Stimulated activated naive B cell treated with anti-CD40 and anti-IgM and Interleukin-4, amounts not matched to agents 10 μg/mL and 1 μg/mL and 100 μg/mL, for 72 hours (primary cell): Measurements from ENCODE around the gene ABCD1.
"Not testable (repeated sequence)": the region's sequence is repeated elsewhere in the genome, so short reads cannot be mapped to it uniquely, and the experiment has no call there.

Experiments
- ATAC-seq, 2 donors: fragments of 150-1000 bp; cut with Tn5 transposase; replicated peaks; 2 replicates each; pipeline ENCODE4 v1.10.0; 2021; ENCODE audit warnings: moderate library complexity in 1 of 2
- DNase-seq: peaks from one replicate; pipeline ENCODE4 v3.0.0; 2021
- H3K27ac Mint-ChIP-seq: one replicate; pipeline ENCODE4 v1.8.0; 2022; ENCODE audit warnings: mild to moderate bottlenecking, mixed read lengths
- H3K27me3 Mint-ChIP-seq, 2 donors: one replicate each; pipeline ENCODE4 v1.8.0; 2022; ENCODE audit warnings: mixed read lengths in 2 of 2
- H3K36me3 Mint-ChIP-seq, 2 donors: one replicate each; pipeline ENCODE4 v1.8.0; 2022; ENCODE audit warnings: mixed read lengths in 2 of 2, mild to moderate bottlenecking in 1 of 2
- H3K4me1 Mint-ChIP-seq, 2 donors: one replicate each; pipeline ENCODE4 v1.8.0; 2022; ENCODE audit warnings: mixed read lengths in 2 of 2, mild to moderate bottlenecking in 1 of 2
- H3K4me3 Mint-ChIP-seq, 2 donors: one replicate each; pipeline ENCODE4 v1.8.0; 2022; ENCODE audit warnings: mild to moderate bottlenecking in 2 of 2, mixed read lengths in 2 of 2, moderate library complexity in 1 of 2
- H3K9me3 Mint-ChIP-seq, 2 donors: one replicate each; pipeline ENCODE4 v1.8.0; 2022; ENCODE audit warnings: mixed read lengths in 2 of 2, mild to moderate bottlenecking in 1 of 2

Gene ABCD1

DNA sequence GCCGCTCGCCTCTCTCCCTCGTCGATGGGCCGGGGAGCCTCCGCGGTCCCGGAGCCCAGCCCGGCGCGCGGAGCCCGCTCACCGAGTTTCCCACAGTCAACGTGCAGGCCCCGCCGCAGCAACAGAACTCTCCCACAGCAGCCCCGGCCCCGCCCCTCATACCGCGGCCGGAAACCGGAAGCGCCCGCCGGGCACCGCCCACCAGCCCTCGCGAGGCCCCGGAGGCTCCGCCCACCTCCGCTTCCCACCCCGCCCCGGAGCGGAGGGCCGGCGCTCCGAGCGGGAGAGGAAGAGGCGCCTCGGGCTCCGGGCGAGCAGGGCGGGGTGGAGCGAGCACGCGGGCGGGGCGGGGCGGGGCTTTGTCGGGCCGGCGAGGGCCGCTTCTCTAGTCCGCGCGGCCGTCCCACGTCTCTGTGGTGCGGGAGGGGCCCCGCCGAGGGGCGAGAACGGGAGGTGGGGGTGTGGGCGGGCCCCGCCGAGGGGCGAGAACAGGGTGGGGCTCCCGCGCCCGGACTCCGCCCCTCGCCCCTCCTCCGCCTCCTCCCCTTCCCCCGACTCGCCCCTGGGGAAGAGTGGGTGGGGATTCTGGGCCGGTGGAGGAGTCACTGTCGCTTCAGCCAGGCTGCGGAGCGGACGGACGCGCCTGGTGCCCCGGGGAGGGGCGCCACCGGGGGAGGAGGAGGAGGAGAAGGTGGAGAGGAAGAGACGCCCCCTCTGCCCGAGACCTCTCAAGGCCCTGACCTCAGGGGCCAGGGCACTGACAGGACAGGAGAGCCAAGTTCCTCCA is at the start of gene ABCD1, which contains the start of gene BCAP31:
TSS of gene ABCD1 (plus strand) at position 605 of the 787 bp plus-strand sequence. CDS start 411 bp downstream, outside the sequence.
TSS of gene BCAP31 (minus strand) at position 136 of the 787 bp plus-strand sequence. CDS start 1,143 bp downstream, outside the sequence.
- Mint-ChIP-seq H3K4me1 (peaks cover 19 to 34% of the 10 kb centered on the region in 2 donors), H3K36me3 (peaks cover under 1 to 4% of the 10 kb centered on the region in 2 donors), H3K4me3 (peak within 1 kb of the TSS; percentile 89 to 91), H3K27me3 (no peaks in the 10 kb centered on the region), H3K27ac (peak within 1 kb of the TSS; percentile 95), H3K9me3 (no peaks in the 10 kb centered on the region)
- peak; percentile 85 for DNase-seq
- ATAC-seq: peak; percentile 70 to 76

DNA sequence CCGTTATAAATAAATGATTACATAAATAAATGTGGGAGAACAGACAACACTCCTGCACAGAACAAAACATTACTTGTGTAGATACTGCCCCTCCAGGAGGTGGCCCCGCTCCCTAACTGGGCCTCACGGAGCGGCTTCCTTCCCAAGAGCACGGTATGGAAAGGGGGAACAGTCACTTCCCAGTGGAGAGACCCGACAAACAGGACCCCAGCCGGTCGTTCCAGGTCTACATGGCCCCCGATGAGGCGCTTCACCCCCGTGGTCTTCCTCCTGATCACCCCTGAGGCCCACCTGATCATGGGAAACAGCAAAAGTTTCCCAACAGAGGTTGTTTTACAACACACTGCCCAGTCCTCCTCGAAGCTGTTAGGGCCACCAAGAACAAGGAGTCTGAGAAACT is 43.5 kb upstream of the ABCD1 start:
- H3K36me3 Mint-ChIP-seq: no peaks in the 10 kb centered on the region
- no peak overlapping the region for H3K4me3 Mint-ChIP-seq
- DNase-seq: no peak
- peaks cover 0 to 4% of the 10 kb centered on the region in 2 donors for H3K9me3 Mint-ChIP-seq
- H3K27me3 Mint-ChIP-seq: peaks cover 20 to 24% of the 10 kb centered on the region in 2 donors
- H3K4me1 Mint-ChIP-seq: peaks cover 0 to under 1% of the 10 kb centered on the region in 2 donors
- H3K27ac Mint-ChIP-seq: no peak overlapping the region
- ATAC-seq: no peak

GRCh38 chrX:153683486-153683885 is 41.2 kb upstream of the ABCD1 start:
- DNase-seq, H3K9me3 Mint-ChIP-seq, ATAC-seq, H3K4me3 Mint-ChIP-seq, H3K27ac Mint-ChIP-seq, H3K36me3 Mint-ChIP-seq: not testable (repeated sequence)
- peaks cover 25 to 27% of the 10 kb centered on the region in 2 donors for H3K27me3 Mint-ChIP-seq
- peaks cover 0 to 11% of the 10 kb centered on the region in 2 donors for H3K4me1 Mint-ChIP-seq

GRCh38 chrX:153684467-153685155 is 40.0 kb upstream of the ABCD1 start:
- H3K4me1 Mint-ChIP-seq: peaks cover 0 to 11% of the 10 kb centered on the region in 2 donors
- no peak for ATAC-seq

DNA sequence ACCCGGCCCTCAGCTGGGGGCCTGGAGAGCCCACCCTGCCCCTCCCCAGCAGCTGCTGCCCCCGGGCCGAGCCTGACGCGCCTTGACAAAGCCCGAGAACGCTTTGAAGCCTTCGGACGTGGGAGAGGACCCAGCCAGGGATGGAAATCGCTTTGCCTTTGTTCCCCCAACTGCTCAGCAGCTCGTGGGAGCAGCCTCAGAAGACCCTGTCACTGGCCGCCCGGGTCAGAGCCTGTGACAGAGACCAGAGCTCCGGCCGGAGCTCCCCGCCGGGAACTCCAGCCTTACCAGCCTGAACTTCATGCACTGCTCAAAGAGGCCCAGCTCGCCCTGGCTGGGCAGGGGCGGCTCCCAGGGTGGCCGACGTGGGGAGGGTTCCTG is 39.5 kb upstream of the ABCD1 start:
- Mint-ChIP-seq H3K4me1 (peaks cover 2 to 11% of the 10 kb centered on the region in 2 donors), H3K9me3 (peaks cover 0 to 4% of the 10 kb centered on the region in 2 donors), H3K27ac (no peak overlapping the region), H3K4me3 (no peak overlapping the region), H3K27me3 (peaks cover 17 to 23% of the 10 kb centered on the region in 2 donors), H3K36me3 (no peaks in the 10 kb centered on the region)
- no peak for ATAC-seq
- no peak for DNase-seq

More at GRCh38 chrX:153684467-153685155, 40.0 kb upstream of the ABCD1 start:
- H3K9me3 Mint-ChIP-seq: peaks cover 0 to 4% of the 10 kb centered on the region in 2 donors
- no peak overlapping the region for H3K4me3 Mint-ChIP-seq
- no peaks in the 10 kb centered on the region for H3K36me3 Mint-ChIP-seq
- no peak for DNase-seq
- H3K27me3 Mint-ChIP-seq: peaks cover 22 to 27% of the 10 kb centered on the region in 2 donors
- H3K27ac Mint-ChIP-seq: no peak overlapping the region

DNA sequence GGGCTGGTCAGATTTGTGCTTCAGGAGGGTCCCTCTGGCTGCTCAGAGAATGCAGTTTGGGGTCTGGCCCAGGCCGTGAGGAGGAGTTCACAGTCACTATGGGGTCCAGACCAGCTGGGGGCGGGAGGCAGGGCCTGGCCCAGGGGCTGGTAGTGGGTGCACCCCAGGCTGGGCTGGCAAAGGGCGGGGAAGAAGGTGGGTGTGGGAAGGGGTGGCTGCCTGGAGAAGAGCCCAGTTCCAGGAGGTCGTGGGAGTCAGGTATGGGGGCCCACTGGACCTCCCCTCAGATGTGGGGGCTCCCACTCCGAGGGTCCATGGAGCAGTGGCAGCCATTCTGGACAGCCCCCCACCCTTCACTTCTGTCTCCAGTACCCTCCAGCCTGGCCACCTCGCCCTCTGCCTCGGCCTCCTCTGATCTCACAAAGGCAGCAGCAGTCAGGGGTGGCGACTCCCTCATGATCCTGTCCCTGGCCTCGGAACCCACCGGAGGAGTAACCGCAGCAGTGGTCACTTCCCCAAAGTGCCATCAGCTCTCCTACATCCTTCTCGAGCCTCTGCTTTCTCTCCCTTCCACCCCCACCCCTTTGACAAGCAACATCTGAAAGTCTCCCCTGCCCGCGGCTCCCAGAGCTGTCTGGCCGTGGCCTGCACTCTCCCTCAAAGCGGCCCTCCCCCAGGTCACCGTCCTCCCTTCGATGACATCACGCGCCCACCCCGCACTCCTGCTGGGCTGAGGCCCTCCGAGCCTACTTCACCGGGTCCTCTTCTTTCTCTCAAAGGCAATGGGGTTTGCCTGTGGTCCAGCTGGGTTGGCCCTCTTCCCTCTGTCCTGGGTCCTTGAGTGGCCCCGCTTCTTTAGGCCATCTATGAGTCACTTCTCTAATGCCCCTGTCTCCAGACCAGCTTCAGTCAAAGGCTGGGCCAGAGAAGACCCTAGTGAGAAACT is 38.6 kb upstream of the ABCD1 start:
- Mint-ChIP-seq H3K27me3 (peaks cover 22 to 26% of the 10 kb centered on the region in 2 donors), H3K27ac (no peak overlapping the region), H3K4me3 (no peak overlapping the region), H3K4me1 (peaks cover 2 to 11% of the 10 kb centered on the region in 2 donors), H3K9me3 (peaks cover 0 to 4% of the 10 kb centered on the region in 2 donors), H3K36me3 (no peaks in the 10 kb centered on the region)
- DNase-seq (no peak), ATAC-seq (no peak)

- Mint-ChIP-seq H3K9me3 (peaks cover 0 to 4% of the 10 kb centered on the region in 2 donors), H3K36me3 (no peaks in the 10 kb centered on the region), H3K4me3 (peak overlapping the region; percentile 28 to 44), H3K27me3 (peaks cover 22 to 27% of the 10 kb centered on the region in 2 donors), H3K27ac (no peak overlapping the region), H3K4me1 (peaks cover 2 to 11% of the 10 kb centered on the region in 2 donors)
- no peak for DNase-seq
- no peak for ATAC-seq
Observed at GRCh38 chrX:153686711-153687110, 37.9 kb upstream of the ABCD1 start.

DNA sequence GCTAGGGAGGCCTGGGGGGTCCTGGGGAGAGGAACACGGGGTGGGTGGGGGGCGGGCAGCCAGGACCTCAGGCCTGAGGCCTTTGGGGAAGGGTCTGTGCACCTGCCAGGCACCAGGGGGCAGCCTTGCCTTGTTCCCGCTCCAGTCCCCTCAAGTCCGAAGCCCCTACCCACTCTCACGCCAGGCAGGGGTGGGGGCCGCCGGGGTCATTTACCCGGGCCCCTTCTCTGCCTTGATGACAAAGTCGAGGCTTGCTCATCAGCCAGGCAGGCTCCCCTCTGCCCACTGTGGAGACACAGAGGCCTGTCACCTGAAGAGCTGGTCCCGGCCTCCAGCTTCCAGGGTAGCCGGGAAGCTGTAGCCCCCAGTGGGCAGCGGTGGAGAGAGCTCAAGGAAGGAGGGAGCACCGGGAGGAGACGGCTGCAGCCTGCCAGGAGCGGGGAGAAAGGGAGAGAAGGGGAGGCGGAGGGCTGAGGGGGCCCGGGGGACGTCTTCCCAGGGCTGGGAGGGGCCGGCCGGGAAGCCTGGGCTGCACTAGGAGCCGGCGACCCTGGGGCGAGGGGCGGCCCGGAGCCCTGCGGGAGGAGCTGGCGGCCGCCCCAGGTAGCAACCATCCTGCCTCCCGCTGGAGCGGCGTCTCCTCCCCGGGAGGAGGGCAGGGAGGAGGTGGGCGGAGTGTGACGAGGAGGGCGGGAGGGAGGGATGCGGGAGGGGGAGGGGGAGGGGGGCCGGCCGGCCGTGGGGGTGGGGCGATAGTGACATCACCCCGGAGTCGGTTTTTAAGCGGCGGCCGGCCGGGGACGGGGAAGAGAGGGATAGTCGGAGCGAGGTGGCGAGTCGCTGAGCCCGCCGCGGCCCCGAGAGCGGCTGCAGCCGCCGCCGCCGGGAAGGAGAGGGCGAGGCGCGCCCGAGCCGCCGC is 37.3 kb upstream of the ABCD1 start, which contains the start of gene SLC6A8:
TSS of gene SLC6A8 (plus strand) at position 806 of the 919 bp plus-strand sequence. CDS start 649 bp downstream, outside the sequence.
- Mint-ChIP-seq H3K4me3 (peak within 1 kb of the TSS; percentile 80 to 84), H3K27ac (peak within 1 kb of the TSS; percentile 31), H3K9me3 (peaks cover 0 to 4% of the 10 kb centered on the region in 2 donors), H3K4me1 (peaks cover 2 to 12% of the 10 kb centered on the region in 2 donors), H3K36me3 (no peaks in the 10 kb centered on the region), H3K27me3 (peaks cover 22 to 27% of the 10 kb centered on the region in 2 donors)
- peak; percentile 40 to 42 for ATAC-seq
- no peak for DNase-seq

DNA sequence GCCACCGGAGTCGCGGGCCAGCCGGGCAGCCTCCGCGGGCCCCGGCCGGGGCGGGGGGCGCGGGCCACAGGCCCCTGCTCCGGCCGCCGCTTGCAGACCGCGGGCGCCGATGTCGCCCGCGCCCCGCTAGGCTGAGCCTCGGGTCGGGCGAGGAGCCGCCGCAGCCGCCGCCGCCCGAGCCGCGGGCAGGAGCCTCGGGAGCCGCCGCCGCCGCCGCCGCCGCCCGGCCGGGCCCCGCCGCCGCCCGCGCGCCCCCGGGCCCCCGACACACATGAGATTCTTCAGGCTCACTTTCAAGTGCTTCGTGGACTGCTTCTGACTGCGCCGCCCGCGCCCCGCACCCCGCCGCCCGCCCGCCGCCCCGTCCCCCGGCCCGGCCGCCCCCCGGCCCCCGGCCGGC is 36.6 kb upstream of the ABCD1 start:
- no peak overlapping the region for H3K27ac Mint-ChIP-seq
- ATAC-seq: peak; percentile 20 to 30
- H3K36me3 Mint-ChIP-seq: no peaks in the 10 kb centered on the region
- no peak overlapping the region for H3K4me3 Mint-ChIP-seq
- peaks cover 17 to 27% of the 10 kb centered on the region in 2 donors for H3K27me3 Mint-ChIP-seq
- peaks cover 4 to 19% of the 10 kb centered on the region in 2 donors for H3K4me1 Mint-ChIP-seq
- no peak for DNase-seq
- H3K9me3 Mint-ChIP-seq: peaks cover 0 to 4% of the 10 kb centered on the region in 2 donors

GRCh38 chrX:153688506-153688905 is 36.1 kb upstream of the ABCD1 start:
- Mint-ChIP-seq H3K27ac (no peak overlapping the region), H3K9me3 (peaks cover 0 to 3% of the 10 kb centered on the region in 2 donors), H3K27me3 (peaks cover 17 to 27% of the 10 kb centered on the region in 2 donors), H3K36me3 (no peaks in the 10 kb centered on the region), H3K4me3 (no peak overlapping the region), H3K4me1 (peaks cover 4 to 19% of the 10 kb centered on the region in 2 donors)
- ATAC-seq: no peak
- no peak for DNase-seq

GRCh38 chrX:153688911-153689590 is 35.6 kb upstream of the ABCD1 start:
- H3K36me3 Mint-ChIP-seq: peaks cover under 1% of the 10 kb centered on the region in 2 donors
- H3K27ac Mint-ChIP-seq: no peak overlapping the region
- no peak for ATAC-seq

More at GRCh38 chrX:153688911-153689590, 35.6 kb upstream of the ABCD1 start:
- peaks cover 17 to 27% of the 10 kb centered on the region in 2 donors for H3K27me3 Mint-ChIP-seq
- peaks cover 4 to 19% of the 10 kb centered on the region in 2 donors for H3K4me1 Mint-ChIP-seq
- no peak overlapping the region for H3K4me3 Mint-ChIP-seq
- no peak for DNase-seq
- H3K9me3 Mint-ChIP-seq: no peaks in the 10 kb centered on the region
